Right renal pelvis (tissue), 4 donors: ENCODE measurements around the gene MSGN1. TPM values are rescaled to one million over a fixed set of nuclear protein-coding genes. Genes with fewer than 3 reads are reported as not detected.

Source experiments
- DNase-seq, 4 donors: peaks; one replicate each; pipeline ENCODE4 v3.0.0-alpha.2; 2013; ENCODE audit warnings: low read depth in 4 of 4, low spot score in 3 of 4, missing footprints in 1 of 4
- polyA plus RNA-seq, 4 donors: library from polyadenylated mRNA; unstranded; fragments of 120-200 nt; gene quantifications; one replicate each; pipeline ENCODE4 v1.2.1, GENCODE V29; 2013; ENCODE audit not compliant: insufficient read length in 4 of 4

Gene MSGN1
- polyA plus RNA-seq, 4 donors, result not detected

DNA sequence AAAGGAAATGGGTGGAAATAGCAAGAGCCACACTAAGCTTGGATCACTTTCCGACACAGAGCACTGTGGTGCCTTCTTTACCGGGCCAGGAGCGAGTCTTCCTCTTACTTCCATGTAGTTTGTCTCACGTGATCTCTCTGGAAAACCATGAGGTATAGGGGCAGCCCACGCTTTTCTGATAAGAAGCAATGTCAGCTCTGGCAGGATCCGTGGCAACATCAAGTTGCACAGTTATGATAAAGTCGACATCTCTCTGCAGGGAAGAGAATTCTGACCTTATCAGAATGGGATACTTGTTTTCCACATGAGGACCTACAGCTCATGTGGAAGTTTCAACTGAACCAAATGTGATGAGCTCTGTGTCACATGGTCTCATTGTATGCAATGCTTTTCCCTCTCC, 29.5 kb downstream of the MSGN1 start:
- DNase-seq, result no peak

- no peak for DNase-seq
Observed at GRCh38 chr2:17846676-17847075, 30.4 kb downstream of the MSGN1 start.

GRCh38 chr2:17847236-17847635, 31.0 kb downstream of the MSGN1 start:
- no peak for DNase-seq

- no peak for DNase-seq
Observed at GRCh38 chr2:17849275-17849674, 33.0 kb downstream of the MSGN1 start.

- DNase-seq, result no peak
Observed at GRCh38 chr2:17850151-17850550, 33.9 kb downstream of the MSGN1 start.

- peak in 2 of 4 donors; percentile 18 to 26 for DNase-seq
Observed at GRCh38 chr2:17851731-17852585, 35.7 kb downstream of the MSGN1 start.

- no peak for DNase-seq
Observed at GRCh38 chr2:17853799-17854198, 37.5 kb downstream of the MSGN1 start.

GRCh38 chr2:17857021-17857420, 40.8 kb downstream of the MSGN1 start:
- DNase-seq, result no peak

GRCh38 chr2:17858064-17858463, 41.8 kb downstream of the MSGN1 start:
- DNase-seq, result no peak

DNA sequence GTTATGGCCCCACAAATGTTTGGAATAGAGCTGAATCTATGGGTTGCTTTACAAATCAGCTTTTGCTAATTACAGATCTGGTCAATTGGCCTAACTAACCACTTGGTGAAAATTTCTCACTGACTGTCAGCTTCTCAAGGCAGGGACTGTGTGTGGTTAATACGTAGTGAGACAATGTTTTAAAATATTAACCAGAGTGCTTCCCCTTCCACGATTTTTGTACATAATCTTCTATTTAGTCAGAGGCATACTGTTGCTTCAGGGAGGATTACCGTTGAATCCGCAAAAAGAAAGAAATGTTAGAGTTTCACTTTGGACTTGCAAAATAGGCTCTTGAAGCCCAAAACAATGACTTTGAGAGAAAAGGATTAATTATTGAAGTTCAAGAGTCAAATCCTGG, 47.3 kb downstream of the MSGN1 start:
- DNase-seq, result no peak

- DNase-seq, result no peak
Observed at GRCh38 chr2:17864676-17865075, 48.4 kb downstream of the MSGN1 start.

DNA sequence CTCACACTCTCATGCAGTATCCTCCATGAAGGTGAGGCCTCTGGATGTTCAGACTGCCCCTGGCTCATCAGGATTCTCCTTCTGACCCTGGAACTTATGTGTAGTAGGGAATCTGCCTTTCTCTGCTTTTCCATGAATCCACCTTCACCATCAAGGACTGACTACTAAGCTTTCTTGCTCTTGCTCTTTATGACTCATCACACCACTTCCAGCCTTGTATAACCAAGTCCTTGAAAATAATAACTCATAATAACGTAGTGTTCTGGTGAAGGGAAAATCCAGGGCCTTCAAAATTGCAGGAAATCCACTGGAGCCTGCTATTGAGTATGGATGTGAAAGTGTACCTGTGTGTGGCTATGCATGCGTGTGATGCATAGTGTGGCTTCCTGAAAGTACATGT, 50.9 kb downstream of the MSGN1 start:
- no peak for DNase-seq

Other genes with a start within 250 kb of the MSGN1 start
- gene SMC6, start 62.6 kb upstream of the MSGN1 start, polyA plus RNA-seq, result 10 to 100 TPM; 35.7 to 42.6 (median 36.9) TPM
- 10 to 100 TPM; 11.2 to 16.7 (median 13.2) TPM for gene GEN1, start 62.3 kb upstream of the MSGN1 start, polyA plus RNA-seq
- gene KCNS3, start 62.2 kb downstream of the MSGN1 start, polyA plus RNA-seq, result 1 to 10 TPM; 5.9 to 9.6 (median 7.2) TPM